Lower leg skin (tissue), 3 donors: ENCODE results near the gene ABHD12.

Experiments
- CTCF ChIP-seq, 3 donors: fragments of 450-650 bp; IDR thresholded peaks; one replicate each; pipeline ENCODE4 v1.5.1; 2016; ENCODE audit warnings: antibody characterized with exemption in 3 of 3, mild to moderate bottlenecking in 3 of 3, moderate library complexity in 2 of 3
- POLR2A ChIP-seq, 2 donors: fragments of 450-650 bp; IDR thresholded peaks; one replicate each; pipeline ENCODE4 v1.6.1; 2016 to 2017; ENCODE audit warnings: antibody characterized with exemption in 2 of 2, mild to moderate bottlenecking in 1 of 2, moderate library complexity in 1 of 2

GRCh38 chr20:25256226-25256859 lies 134.3 kb downstream of the ABHD12 start:
- TF ChIP-seq CTCF (IDR thresholded peaks at IDR 0.05) (no peak), POLR2A (IDR thresholded peaks at IDR 0.05) (no peak)
